HEK293 (cell line): ENCODE measurements around the gene MYO7A.
A peak's percentile ranks its signal among the peaks of the same experiment; 100 is the strongest.

Experiments used
- CTCF ChIA-PET: fragments of 350-600 bp; formaldehyde crosslinking; extraction: SDS; loops from one replicate; lab custom pipeline; 2021; ENCODE audit warnings: antibody characterized with exemption; lab: Yijun Ruan, JAX
- POLR2A ChIA-PET: fragments of 300-600 bp; formaldehyde crosslinking; extraction: SDS; loops from one replicate; lab custom pipeline; 2020; ENCODE audit warnings: antibody characterized with exemption, inconsistent platforms; lab: Yijun Ruan, JAX
- H3K27ac ChIP-seq: fragments of 200-500 bp; sonication (Bioruptor generic); 2 replicates; pipeline ENCODE4 v1.5.1; 2014; ENCODE audit warnings: low read depth, low read length, control low read depth, inconsistent platforms; ENCODE audit errors: extremely low read depth
- H3K36me3 ChIP-seq, 2 experiments: fragments of 200-500 bp in 1 of 2; sonication (Bioruptor generic) in 1 of 2; 1 replicate in 1 of 2; 2 replicates in 1 of 2; pipeline ENCODE4 v1.5.1; 2014 to 2017; ENCODE audit warnings: inconsistent platforms in 2 of 2, low read length in 2 of 2; ENCODE audit not compliant: control insufficient read depth in 2 of 2, insufficient read depth in 1 of 2
- H3K4me1 ChIP-seq: fragments of 200-500 bp; sonication (Bioruptor generic); 2 replicates; pipeline ENCODE4 v1.5.1; 2014; ENCODE audit warnings: mild to moderate bottlenecking, low read length, inconsistent platforms; ENCODE audit not compliant: control insufficient read depth, insufficient read depth
- H3K4me3 ChIP-seq: 2 replicates; pipeline ENCODE4 v1.5.1; 2011; ENCODE audit warnings: low read depth, mild to moderate bottlenecking, control low read depth, low read length, moderate library complexity
- H3K9me3 ChIP-seq: fragments of 200-500 bp; sonication (Bioruptor generic); 2 replicates; pipeline ENCODE4 v1.5.1; 2014; ENCODE audit warnings: low read depth, low read length, inconsistent platforms; ENCODE audit not compliant: control insufficient read depth, insufficient read depth
- CTCF ChIP-seq: fragments of 450-650 bp; formaldehyde crosslinking; IDR thresholded peaks from 2 replicates; pipeline ENCODE4 v1.5.1; 2016; ENCODE audit warnings: missing biosample characterization, missing genetic modification characterization
- FEZF1 ChIP-seq: fragments of 450-650 bp; formaldehyde crosslinking; IDR thresholded peaks from 2 replicates; pipeline ENCODE4 v1.5.1; 2016; ENCODE audit warnings: missing biosample characterization, missing genetic modification characterization
- HIC1 ChIP-seq: fragments of 450-650 bp; formaldehyde crosslinking; IDR thresholded peaks from 2 replicates; pipeline ENCODE4 v1.5.1; 2016; ENCODE audit warnings: missing biosample characterization, missing genetic modification characterization
- PATZ1 ChIP-seq: fragments of 450-650 bp; formaldehyde crosslinking; IDR thresholded peaks from 2 replicates; pipeline ENCODE4 v1.5.1; 2016; ENCODE audit warnings: missing biosample characterization, missing genetic modification characterization
- ZNF292 ChIP-seq: fragments of 450-650 bp; formaldehyde crosslinking; IDR thresholded peaks from 2 replicates; pipeline ENCODE4 v1.5.1; 2016; ENCODE audit warnings: low read depth, missing biosample characterization, missing genetic modification characterization, borderline replicate concordance
- ZNF391 ChIP-seq: fragments of 450-650 bp; formaldehyde crosslinking; IDR thresholded peaks from 2 replicates; pipeline ENCODE4 v1.5.1; 2016; ENCODE audit warnings: low read depth, missing biosample characterization, missing genetic modification characterization, borderline replicate concordance
- ZNF423 ChIP-seq: fragments of 450-650 bp; formaldehyde crosslinking; IDR thresholded peaks from 2 replicates; pipeline ENCODE4 v1.5.1; 2016; ENCODE audit warnings: missing biosample characterization, missing genetic modification characterization
- ZNF426 ChIP-seq: fragments of 450-650 bp; formaldehyde crosslinking; IDR thresholded peaks from 2 replicates; pipeline ENCODE4 v1.5.1; 2017; ENCODE audit warnings: missing biosample characterization, missing genetic modification characterization, mild to moderate bottlenecking, inconsistent platforms, moderate library complexity
- ZNF501 ChIP-seq: fragments of 450-650 bp; formaldehyde crosslinking; IDR thresholded peaks from 2 replicates; pipeline ENCODE4 v1.5.1; 2016; ENCODE audit warnings: missing biosample characterization, missing genetic modification characterization
- ZNF518A ChIP-seq: fragments of 450-650 bp; formaldehyde crosslinking; conservative IDR thresholded peaks from 2 replicates; pipeline ENCODE4 v1.5.1; 2016; ENCODE audit warnings: low read depth, missing biosample characterization, missing genetic modification characterization
- ZNF629 ChIP-seq: fragments of 450-650 bp; formaldehyde crosslinking; IDR thresholded peaks from 2 replicates; pipeline ENCODE4 v1.5.1; 2017; ENCODE audit warnings: missing biosample characterization, missing genetic modification characterization

MYO7A gene

GRCh38 chr11:77197626-77198320, 69.7 kb downstream of the MYO7A start (continued):
- no peak for TF ChIP-seq FEZF1 (tag by site-specific recombination)

- no peaks in the 10 kb centered on the region for H3K4me1 ChIP-seq
- ChIA-PET CTCF (interaction anchor here (0.6 to 1.9 kb wide), 8 partner anchors 8 to 350 kb away, joined by 3 to 9 read pairs (median 4); no protein-coding TSS in a partner anchor), POLR2A (no interaction called here)
- H3K36me3 ChIP-seq = no peaks in the 10 kb centered on the region
- H3K9me3 ChIP-seq = no peaks in the 10 kb centered on the region
- no peak for TF ChIP-seq PATZ1 (tag by site-specific recombination)
- TF ChIP-seq ZNF501 (tag by site-specific recombination) = no peak
- TF ChIP-seq ZNF518A = no peak
- TF ChIP-seq ZNF426 (tag by site-specific recombination) = no peak
- TF ChIP-seq CTCF (tag by site-specific recombination) = 0 out of 2 replicates have a peak, but pooled peaks have one; percentile 17
- TF ChIP-seq FEZF1 (tag by site-specific recombination) = peak; percentile 41; the same call in 1 of the 2 replicates
- TF ChIP-seq ZNF292 = no peak
- TF ChIP-seq HIC1 (tag by site-specific recombination) = no peak
- TF ChIP-seq ZNF423 (tag by site-specific recombination) = no peak
- no peak overlapping the region for H3K27ac ChIP-seq
- no peak overlapping the region for H3K4me3 ChIP-seq
These were observed 70.4 kb downstream of the MYO7A start for GRCh38 chr11:77198440-77198849.

GRCh38 chr11:77199137-77199745, 71.2 kb downstream of the MYO7A start:
- no peaks in the 10 kb centered on the region for H3K9me3 ChIP-seq
- no peak overlapping the region for H3K4me3 ChIP-seq
- POLR2A ChIA-PET = no interaction called here
- H3K4me1 ChIP-seq = no peaks in the 10 kb centered on the region
- no peak overlapping the region for H3K27ac ChIP-seq
- no peaks in the 10 kb centered on the region for H3K36me3 ChIP-seq
- TF ChIP-seq ZNF629 (tag by site-specific recombination) = no peak
- no peak for TF ChIP-seq ZNF391 (tag by site-specific recombination)
- TF ChIP-seq, all 188 proteins: peak for 0
- CTCF ChIA-PET = interaction anchor here (0.6 to 1.9 kb wide), 6 partner anchors 8 to 349 kb away, joined by 3 to 9 read pairs (median 4); no protein-coding TSS in a partner anchor
